Left lung (tissue), 10 donors: ENCODE results near the gene KLHL3. TPM values are rescaled to one million over a fixed set of nuclear protein-coding genes. Genes with fewer than 3 reads are reported as not detected.

ENCODE experiments used
- ATAC-seq: fragments of 200-7000 bp; cut with Tn5 transposase; one replicate; pipeline ENCODE4 v1.9.1; 2020; ENCODE audit warnings: moderate library complexity
- DNase-seq, 4 donors: peaks; one replicate each; pipeline ENCODE4 v3.0.0-alpha.2; 2013 to 2020
- H3K27ac ChIP-seq, 2 donors: fragments of 200-600 bp; sonication (generic) in 1 of 2; one replicate each; pipeline versions ENCODE4 v1.5.0 to v1.8.0; 2020 to 2021
- H3K27me3 ChIP-seq, 2 donors: fragments of 200-600 bp; sonication (generic) in 1 of 2; one replicate each; pipeline versions ENCODE4 v1.5.0 to v1.8.0; 2020 to 2021
- H3K36me3 ChIP-seq, 2 donors: fragments of 200-600 bp; sonication (generic) in 1 of 2; one replicate each; pipeline versions ENCODE4 v1.5.0 to v1.8.0; 2020 to 2021
- H3K4me1 ChIP-seq, 2 donors: fragments of 200-600 bp; one replicate each; pipeline ENCODE4 v1.8.0; 2021
- H3K4me3 ChIP-seq, 2 donors: fragments of 200-600 bp; sonication (generic) in 1 of 2; one replicate each; pipeline versions ENCODE4 v1.5.0 to v1.8.0; 2020 to 2021; ENCODE audit warnings: mild to moderate bottlenecking in 1 of 2
- H3K9me3 ChIP-seq, 2 donors: fragments of 200-600 bp; sonication (generic) in 1 of 2; one replicate each; pipeline versions ENCODE4 v1.5.0 to v1.8.0; 2020 to 2021
- CTCF ChIP-seq, 2 donors: fragments of 200-600 bp; sonication (generic) in 1 of 2; IDR thresholded peaks; one replicate each; pipeline versions ENCODE4 v1.5.0 to v1.8.0; 2021; ENCODE audit warnings: antibody characterized with exemption in 2 of 2
- intact Hi-C, 2 donors: fragments of 100-400 bp; cut with DNase I; formaldehyde crosslinking; loops; one replicate each; pipeline versions ENCODE4 v1.11.2 to v1.14.2; 2022
- polyA plus RNA-seq, 6 donors: library from polyadenylated mRNA; unstranded; fragments of 120-200 nt; gene quantifications; one replicate each; pipeline ENCODE4 v1.2.1, GENCODE V29; 2013; ENCODE audit not compliant: insufficient read length in 6 of 6
- total RNA-seq, 2 donors: library from RNA; stranded (reverse); fragmentation: NEBNext Ultra II Directional; extraction: Animal tissue kit (Norgen Biotek cat#: 25700); gene quantifications; one replicate each; pipeline ENCODE4 v1.2.1, GENCODE V29; 2021
- donor health status: DM: no; HTN: yes; CAD: no.
- donor health status: DM: no; HTN: no; CAD: no.

KLHL3 gene
- total and polyA plus RNA-seq, 8 donors: 5.4 to 35.7 (median 29.7) TPM

DNA sequence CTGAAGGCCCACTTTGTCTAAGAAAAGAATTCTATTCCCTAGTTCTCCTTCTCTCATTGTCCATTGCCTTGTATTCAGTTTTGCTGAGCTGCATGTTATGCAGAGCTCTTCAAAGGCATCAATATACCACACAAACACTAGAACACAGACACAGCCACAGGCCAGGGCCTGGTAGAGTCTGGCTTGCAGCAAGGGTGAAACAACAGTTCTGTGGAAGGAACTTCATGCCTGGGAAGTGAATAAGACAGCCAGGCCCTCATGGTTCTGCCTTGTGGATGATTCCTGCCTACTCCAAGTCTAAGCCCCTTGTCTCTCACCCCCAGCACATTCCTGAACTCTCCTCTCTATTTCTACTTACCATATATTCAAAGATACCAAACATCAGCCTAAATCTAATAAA is 30.8 kb downstream of the KLHL3 start:
- ATAC-seq: no peak
- no peaks in the 10 kb centered on the region for H3K27me3 ChIP-seq
- DNase-seq: no peak
- H3K27ac ChIP-seq: no peak overlapping the region
- no peaks in the 10 kb centered on the region for H3K36me3 ChIP-seq
- no peaks in the 10 kb centered on the region for H3K4me1 ChIP-seq
- H3K9me3 ChIP-seq: no peaks in the 10 kb centered on the region
- intact Hi-C loops: no loop called here
- H3K4me3 ChIP-seq: no peak overlapping the region
- no peak for TF ChIP-seq CTCF (IDR thresholded peaks at IDR 0.05)

DNA sequence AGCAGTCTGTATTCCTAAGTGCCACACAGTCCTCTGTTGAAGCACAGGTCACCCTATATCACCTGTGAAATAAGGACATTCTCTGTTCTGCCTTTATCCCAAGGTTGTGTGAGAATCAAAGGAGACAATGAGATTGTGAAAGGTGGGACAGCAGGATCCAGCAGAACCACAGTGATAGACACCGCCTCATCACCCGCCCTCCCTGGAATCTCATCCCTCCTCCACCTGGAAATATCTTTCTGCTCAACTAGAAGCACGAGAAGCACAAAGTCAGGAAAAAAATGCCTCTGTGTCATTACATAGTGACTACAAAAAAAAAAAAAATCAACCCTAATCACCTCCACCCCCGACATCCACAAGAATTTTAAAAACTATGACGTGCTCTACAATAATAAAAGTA is 32.3 kb downstream of the KLHL3 start:
- Histone ChIP-seq H3K4me3 (no peak overlapping the region), H3K27me3 (no peaks in the 10 kb centered on the region), H3K36me3 (no peaks in the 10 kb centered on the region), H3K9me3 (no peaks in the 10 kb centered on the region), H3K4me1 (peaks cover 0 to 5% of the 10 kb centered on the region in 2 donors), H3K27ac (no peak overlapping the region)
- TF ChIP-seq CTCF (IDR thresholded peaks at IDR 0.05): no peak
- DNase-seq (no peak), ATAC-seq (no peak)
- intact Hi-C loops: no loop called here

GRCh38 chr5:137700282-137700680 is 35.6 kb downstream of the KLHL3 start:
- no peak overlapping the region for H3K27ac ChIP-seq
- intact Hi-C loops: no loop called here

DNA sequence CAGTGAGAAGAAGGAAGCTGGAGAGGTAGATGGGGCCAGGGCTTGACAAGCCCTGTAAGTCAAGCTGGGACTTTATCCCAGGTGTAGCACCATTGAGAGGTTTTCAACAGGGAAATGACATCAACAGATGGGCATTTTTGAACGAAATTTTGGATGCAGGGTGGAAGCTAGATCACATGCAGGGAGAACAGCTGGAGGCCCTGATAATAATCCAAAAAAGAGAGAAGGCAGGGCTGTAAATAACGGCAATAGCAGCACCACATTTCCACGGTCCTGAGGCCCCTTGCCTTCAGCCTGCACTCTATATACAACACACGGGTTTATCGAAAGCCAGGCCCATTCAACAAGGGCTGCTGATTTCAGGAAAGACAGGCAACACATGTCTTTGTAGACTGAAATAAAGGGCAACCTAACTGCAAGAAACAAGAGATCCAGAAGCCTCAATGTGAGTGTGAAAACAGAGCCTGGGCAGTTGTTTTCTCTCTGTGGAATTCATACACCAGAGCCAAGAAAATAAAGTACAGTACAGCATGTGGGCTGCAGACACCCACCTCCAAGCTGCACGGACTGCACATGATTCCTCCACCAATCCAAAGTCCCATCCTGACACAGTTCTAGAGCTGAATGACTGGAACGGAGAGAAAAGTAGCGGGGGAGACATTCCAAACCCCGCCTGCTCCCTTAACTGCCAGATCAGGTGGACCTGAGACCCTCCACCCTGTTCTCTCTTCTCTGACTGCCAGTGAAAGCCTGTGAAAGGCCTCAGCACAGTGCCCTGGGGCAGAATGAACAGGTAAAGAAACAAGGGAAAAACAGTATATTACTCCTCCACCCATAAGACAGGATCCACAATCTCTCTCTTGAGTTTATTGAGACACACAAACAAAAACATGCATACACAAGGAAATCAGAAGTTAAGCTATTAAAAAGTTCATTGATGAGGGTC is 36.3 kb downstream of the KLHL3 start:
- no peak overlapping the region for H3K27ac ChIP-seq
- peaks cover 5 to 7% of the 10 kb centered on the region in 2 donors for H3K4me1 ChIP-seq
- no peaks in the 10 kb centered on the region for H3K36me3 ChIP-seq
- intact Hi-C loops: no loop called here
- no peak for TF ChIP-seq CTCF (IDR thresholded peaks at IDR 0.05)
- DNase-seq: peak in 1 of 4 donors; percentile 23
- H3K27me3 ChIP-seq: no peaks in the 10 kb centered on the region
- ATAC-seq: no peak
- no peak overlapping the region for H3K4me3 ChIP-seq
- no peaks in the 10 kb centered on the region for H3K9me3 ChIP-seq

More at GRCh38 chr5:137700282-137700680, 35.6 kb downstream of the KLHL3 start:
- Histone ChIP-seq H3K4me3 (no peak overlapping the region), H3K4me1 (peaks cover 5 to 7% of the 10 kb centered on the region in 2 donors), H3K9me3 (no peaks in the 10 kb centered on the region), H3K36me3 (no peaks in the 10 kb centered on the region), H3K27me3 (no peaks in the 10 kb centered on the region)
- DNase-seq (no peak), ATAC-seq (no peak)
- TF ChIP-seq CTCF (IDR thresholded peaks at IDR 0.05): no peak

GRCh38 chr5:137696481-137696880 is 39.4 kb downstream of the KLHL3 start:
- H3K9me3 ChIP-seq: no peaks in the 10 kb centered on the region
- H3K4me3 ChIP-seq: no peak overlapping the region
- no peaks in the 10 kb centered on the region for H3K36me3 ChIP-seq
- TF ChIP-seq CTCF (IDR thresholded peaks at IDR 0.05): no peak
- H3K27me3 ChIP-seq: no peaks in the 10 kb centered on the region
- peak overlapping the region in 1 of 2 donors; percentile 53 for H3K27ac ChIP-seq
- intact Hi-C loops: no loop called here
- no peak for ATAC-seq
- DNase-seq: no peak
- H3K4me1 ChIP-seq: peaks cover 5 to 7% of the 10 kb centered on the region in 2 donors
